Upper lobe of left lung (tissue), 4 donors: Measurements from ENCODE around the gene NPBWR2.

Experiments used
- CTCF ChIP-seq, 6 experiments: fragments of 450-650 bp in 4 of 6; fragments of 200-600 bp in 2 of 6; sonication (generic) in 2 of 6; IDR thresholded peaks; one replicate each; pipeline ENCODE4 v1.5.1; 2016 to 2019; ENCODE audit warnings: antibody characterized with exemption in 6 of 6
- EP300 ChIP-seq, 4 donors: sonication (generic); formaldehyde crosslinking; IDR thresholded peaks; one replicate each; pipeline ENCODE4 v1.5.1; 2017; ENCODE audit warnings: antibody characterized with exemption in 4 of 4, control low read depth in 2 of 4
- POLR2A ChIP-seq, 4 donors: fragments of 450-650 bp; IDR thresholded peaks; one replicate each; pipeline ENCODE4 v1.5.1; 2016 to 2017; ENCODE audit warnings: antibody characterized with exemption in 4 of 4, mild to moderate bottlenecking in 2 of 4

DNA sequence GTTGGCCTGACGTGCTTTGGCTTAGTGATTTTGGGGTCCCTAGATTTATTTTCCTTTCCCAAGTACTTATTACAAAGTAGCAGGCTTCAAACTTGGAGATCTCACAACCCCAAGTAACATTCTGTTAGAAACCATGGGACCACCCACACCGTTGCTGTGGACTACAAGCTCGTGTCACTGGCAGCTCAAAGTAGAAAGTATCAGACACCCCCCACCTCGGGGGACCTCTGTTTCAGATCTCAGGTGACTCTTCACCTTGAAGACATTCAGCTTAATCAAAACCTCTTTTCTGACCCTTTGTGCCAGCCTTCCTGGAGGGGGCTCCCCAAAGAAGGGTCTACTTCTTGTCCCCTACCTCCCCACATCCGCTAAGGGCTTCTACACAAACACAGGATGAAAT, 41.2 kb upstream of the NPBWR2 start:
- TF ChIP-seq CTCF (IDR thresholded peaks at IDR 0.05): no peak
- no peak for TF ChIP-seq EP300 (IDR thresholded peaks at IDR 0.05)
- TF ChIP-seq POLR2A (IDR thresholded peaks at IDR 0.05): no peak
